H1 (cell line): Measurements from ENCODE around the gene CENPX. TPM values are rescaled to one million over a fixed set of nuclear protein-coding genes. Genes with fewer than 3 reads are reported as not detected.

Source experiments
- CHD1 ChIP-seq: IDR thresholded peaks from 2 replicates; pipeline ENCODE4 v1.6.1; 2012; ENCODE audit warnings: low read depth, low read length, improper control_type of control experiment
- polyA plus RNA-seq, 7 experiments: library from polyadenylated mRNA; depleted of rRNA in 3 of 7; stranded (reverse) in 5 of 7; unstranded in 2 of 7; fragments of >200 nt in 5 of 7; fragments of 200-250 nt in 2 of 7; gene quantifications; 1 replicate in 5 of 7; 2 replicates in 1 of 7; 4 replicates in 1 of 7; pipeline versions ENCODE4 v1.2.1 to v1.2.3, GENCODE V29; 2011 to 2013; ENCODE audit warnings: missing spikeins in 2 of 7, mixed read lengths in 2 of 7
- total RNA-seq: library from RNA; stranded (reverse); fragmentation: NEBNext Ultra II Directional; extraction: Animal tissue kit (Norgen Biotek cat#: 25700); gene quantifications from 2 replicates; pipeline ENCODE4 v1.2.1, GENCODE V29; 2021

Gene CENPX
- total and polyA plus RNA-seq, 2 of the 8 experiments (the other 6 are each of a cell fraction or from before 2014, with no cell fraction given), result 116 to 122 TPM

GRCh38 chr17:82065638-82066303 lies 43.1 kb upstream of the CENPX start, which contains the start of gene DUS1L (continued):
- TF ChIP-seq CHD1, result no peak
- TF ChIP-seq, all 59 proteins: peak for 22
